ENCODE measurements around the gene GIT1.

- TF ChIP-seq CTCF (IDR thresholded peaks at IDR 0.05; ENCODE audit: low read length): no peak
- TF ChIP-seq EZH2 (IDR thresholded peaks at IDR 0.05; ENCODE audit: borderline replicate concordance, low read length): no peak
These were observed 13.0 kb downstream of the GIT1 start for GRCh38 chr17:29576214-29577000.
